Nephron (organoid): ENCODE data around the gene ZYX.
A peak's percentile ranks its signal among the peaks of the same experiment; 100 is the strongest.
"Not testable (repeated sequence)": the region's sequence is repeated elsewhere in the genome, so short reads cannot be mapped to it uniquely, and the experiment has no call there.

Source experiments
- H3K27ac Mint-ChIP-seq, 3 experiments: 2 replicates each; pipeline ENCODE4 v1.8.0; 2020; ENCODE audit warnings: mixed read lengths in 3 of 3, mild to moderate bottlenecking in 2 of 3, moderate library complexity in 1 of 3
- H3K27me3 Mint-ChIP-seq: 2 replicates; pipeline ENCODE4 v1.8.0; 2021; ENCODE audit warnings: low read depth, mild to moderate bottlenecking, moderate library complexity, mixed read lengths
- H3K36me3 Mint-ChIP-seq: 2 replicates; pipeline ENCODE4 v1.8.0; 2020; ENCODE audit warnings: low read depth, mixed read lengths
- H3K4me1 Mint-ChIP-seq: 2 replicates; pipeline ENCODE4 v1.8.0; 2020; ENCODE audit warnings: mixed read lengths
- H3K4me3 Mint-ChIP-seq, 3 experiments: 2 replicates each; pipeline ENCODE4 v1.8.0; 2020; ENCODE audit warnings: mild to moderate bottlenecking in 3 of 3, mixed read lengths in 3 of 3, moderate library complexity in 2 of 3
- H3K9me3 Mint-ChIP-seq: 2 replicates; pipeline ENCODE4 v1.8.0; 2020; ENCODE audit warnings: mixed read lengths
- CTCF ChIP-seq, 3 experiments: fragments of 200-600 bp; sonication (generic); IDR thresholded peaks; one replicate each; pipeline ENCODE4 v1.5.0; 2021; ENCODE audit warnings: antibody characterized with exemption in 3 of 3; ENCODE audit not compliant: unreplicated experiment in 3 of 3

The ZYX gene

GRCh38 chr7:143415742-143416397 lies 34.7 kb downstream of the ZYX start:
- Mint-ChIP-seq H3K4me1 (peaks cover 54% of the 10 kb centered on the region), H3K36me3 (no peaks in the 10 kb centered on the region), H3K4me3 (peak overlapping the region in 1 of 3 experiments; percentile 14), H3K9me3 (peaks cover 7% of the 10 kb centered on the region), H3K27me3 (peaks cover 26% of the 10 kb centered on the region), H3K27ac (peak overlapping the region; percentile 7 to 21 (median 10))
- no peak for TF ChIP-seq CTCF (IDR thresholded peaks at IDR 0.05; ENCODE audit: unreplicated experiment in 3 of 3)

GRCh38 chr7:143416565-143417149 lies 35.5 kb downstream of the ZYX start:
- no peak overlapping the region for H3K4me3 Mint-ChIP-seq
- peak; percentile 77 to 89 (median 80) for TF ChIP-seq CTCF (IDR thresholded peaks at IDR 0.05; ENCODE audit: unreplicated experiment in 3 of 3)
- no peak overlapping the region for H3K27ac Mint-ChIP-seq
- no peaks in the 10 kb centered on the region for H3K36me3 Mint-ChIP-seq
- peaks cover 7% of the 10 kb centered on the region for H3K9me3 Mint-ChIP-seq
- peaks cover 26% of the 10 kb centered on the region for H3K27me3 Mint-ChIP-seq
- peaks cover 49% of the 10 kb centered on the region for H3K4me1 Mint-ChIP-seq

GRCh38 chr7:143417734-143418383 lies 36.7 kb downstream of the ZYX start:
- no peak overlapping the region for H3K4me3 Mint-ChIP-seq
- H3K27ac Mint-ChIP-seq: no peak overlapping the region

GRCh38 chr7:143418681-143419458 lies 37.7 kb downstream of the ZYX start:
- no peak for TF ChIP-seq CTCF (IDR thresholded peaks at IDR 0.05; ENCODE audit: unreplicated experiment in 3 of 3)
- H3K36me3 Mint-ChIP-seq: no peaks in the 10 kb centered on the region
- peaks cover 21% of the 10 kb centered on the region for H3K27me3 Mint-ChIP-seq
- H3K4me3 Mint-ChIP-seq: no peak overlapping the region
- H3K27ac Mint-ChIP-seq: no peak overlapping the region
- peaks cover 45% of the 10 kb centered on the region for H3K4me1 Mint-ChIP-seq
- peaks cover 7% of the 10 kb centered on the region for H3K9me3 Mint-ChIP-seq

More at GRCh38 chr7:143417734-143418383, 36.7 kb downstream of the ZYX start:
- Mint-ChIP-seq H3K27me3 (peaks cover 21% of the 10 kb centered on the region), H3K4me1 (peaks cover 50% of the 10 kb centered on the region), H3K36me3 (no peaks in the 10 kb centered on the region), H3K9me3 (peaks cover 7% of the 10 kb centered on the region)
- no peak for TF ChIP-seq CTCF (IDR thresholded peaks at IDR 0.05; ENCODE audit: unreplicated experiment in 3 of 3)

GRCh38 chr7:143419880-143420279 lies 38.7 kb downstream of the ZYX start:
- Mint-ChIP-seq H3K9me3 (peaks cover 7% of the 10 kb centered on the region), H3K27ac (no peak overlapping the region), H3K4me3 (no peak overlapping the region), H3K27me3 (peaks cover 13% of the 10 kb centered on the region), H3K4me1 (peaks cover 41% of the 10 kb centered on the region), H3K36me3 (no peaks in the 10 kb centered on the region)
- no peak for TF ChIP-seq CTCF (IDR thresholded peaks at IDR 0.05; ENCODE audit: unreplicated experiment in 3 of 3)

GRCh38 chr7:143420624-143421023 lies 39.5 kb downstream of the ZYX start:
- H3K27ac Mint-ChIP-seq, H3K4me3 Mint-ChIP-seq, H3K9me3 Mint-ChIP-seq, H3K36me3 Mint-ChIP-seq: not testable (repeated sequence)
- Mint-ChIP-seq H3K4me1 (peaks cover 33% of the 10 kb centered on the region), H3K27me3 (peaks cover 12% of the 10 kb centered on the region)
